Muscle layer of colon (tissue), 2 donors: ENCODE measurements around the gene EVX1.

ENCODE experiments used
- H3K27ac ChIP-seq: one replicate; pipeline ENCODE4 v1.7.0; 2013; ENCODE audit warnings: low read depth, mild to moderate bottlenecking, low read length, moderate library complexity
- H3K27me3 ChIP-seq, 2 donors: one replicate each; pipeline ENCODE4 v1.7.0; 2013; ENCODE audit warnings: low read length in 2 of 2, mild to moderate bottlenecking in 2 of 2; ENCODE audit not compliant: insufficient read depth in 2 of 2, control insufficient read depth in 1 of 2
- H3K36me3 ChIP-seq: one replicate; pipeline ENCODE4 v1.7.0; 2013; ENCODE audit warnings: mild to moderate bottlenecking, low read length; ENCODE audit not compliant: insufficient read depth
- H3K4me1 ChIP-seq: one replicate; pipeline ENCODE4 v1.7.0; 2013; ENCODE audit warnings: mild to moderate bottlenecking, low read length; ENCODE audit not compliant: insufficient read depth
- H3K4me3 ChIP-seq, 2 donors: one replicate each; pipeline ENCODE4 v1.7.0; 2013; ENCODE audit warnings: low read length in 2 of 2, low read depth in 1 of 2, mild to moderate bottlenecking in 1 of 2, moderate library complexity in 1 of 2
- H3K9ac ChIP-seq: one replicate; pipeline ENCODE4 v1.7.0; 2013; ENCODE audit warnings: low read length
- H3K9me3 ChIP-seq: one replicate; pipeline ENCODE4 v1.7.0; 2013; ENCODE audit warnings: mild to moderate bottlenecking, low read length
- donor health status: abdominal sarcoma.
- donor health status: Adenocarcinoma of cecum.

Gene EVX1

DNA sequence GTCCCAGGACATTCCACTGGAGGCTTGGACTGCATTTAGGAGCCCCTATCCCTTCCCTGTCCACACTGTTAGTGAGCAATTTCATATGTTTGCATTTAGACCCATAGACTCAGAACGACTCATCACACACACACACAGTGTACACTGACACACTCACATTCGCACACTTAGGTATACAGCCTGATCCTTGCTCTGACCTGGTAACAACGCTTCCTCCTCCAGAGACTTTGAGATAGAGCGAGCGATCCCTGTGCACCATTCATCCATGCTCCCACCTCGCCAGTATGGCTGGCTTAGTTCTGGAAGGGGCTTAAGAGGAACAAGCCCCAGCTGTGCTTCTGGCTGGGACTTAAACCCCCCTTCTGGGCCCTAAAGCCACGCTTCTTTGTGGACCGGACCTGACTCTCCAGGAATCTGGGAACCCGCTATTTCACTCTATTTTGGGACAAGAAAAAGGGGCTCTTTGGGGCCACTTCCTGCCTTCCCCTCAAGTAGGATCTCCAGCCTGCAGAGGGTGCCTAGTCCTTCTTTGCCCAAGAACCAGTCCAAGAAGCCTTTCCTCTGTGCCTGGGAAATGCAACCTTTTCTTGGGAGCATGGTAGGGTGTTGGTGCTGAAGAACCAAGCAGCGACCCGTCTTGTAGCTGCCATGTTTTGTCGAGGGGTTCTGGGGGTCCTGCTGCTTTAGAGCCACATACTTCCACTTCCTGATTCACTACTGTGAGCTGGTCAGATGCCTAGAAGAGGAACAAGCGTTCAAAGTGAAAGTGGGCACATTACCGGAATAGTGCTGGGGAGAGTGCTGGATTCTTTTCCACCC is 41.6 kb upstream of the EVX1 start:
- H3K27ac ChIP-seq = no peak overlapping the region
- H3K4me1 ChIP-seq = peaks cover 28% of the 10 kb centered on the region

DNA sequence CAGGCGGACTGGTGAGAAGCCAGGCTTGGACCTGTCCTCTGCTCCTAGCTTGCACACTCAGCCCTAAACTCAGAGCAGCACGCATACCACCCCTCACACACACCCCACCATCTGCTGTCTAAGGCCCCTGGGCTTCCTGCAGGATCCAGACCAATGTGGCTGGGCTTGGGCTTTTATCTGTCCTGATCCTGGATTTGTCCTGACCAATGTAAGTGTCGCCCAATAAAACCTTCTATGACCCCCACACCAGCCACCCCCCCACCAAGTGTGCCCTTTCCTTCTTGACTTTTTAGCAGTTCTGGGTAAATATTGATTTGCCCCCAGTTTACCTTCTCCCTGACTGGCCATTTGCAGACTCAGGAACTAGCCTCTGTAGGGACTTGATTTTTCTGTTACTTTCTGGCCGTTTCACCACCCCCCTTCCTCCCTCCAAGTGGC is 41.0 kb upstream of the EVX1 start:
- no peaks in the 10 kb centered on the region for H3K9me3 ChIP-seq
- H3K27ac ChIP-seq = no peak overlapping the region
- no peak overlapping the region for H3K9ac ChIP-seq
- H3K36me3 ChIP-seq = no peaks in the 10 kb centered on the region
- peak overlapping the region in 1 of 2 donors; percentile 63 for H3K4me3 ChIP-seq
- peaks cover 29% of the 10 kb centered on the region for H3K4me1 ChIP-seq
- H3K27me3 ChIP-seq = peaks cover 66 to 83% of the 10 kb centered on the region in 2 donors

More for the DNA sequence above, 41.6 kb upstream of the EVX1 start:
- Histone ChIP-seq H3K36me3 (no peaks in the 10 kb centered on the region), H3K9me3 (no peaks in the 10 kb centered on the region), H3K4me3 (peak overlapping the region; percentile 58 to 63), H3K27me3 (peaks cover 60 to 77% of the 10 kb centered on the region in 2 donors), H3K9ac (no peak overlapping the region)

DNA sequence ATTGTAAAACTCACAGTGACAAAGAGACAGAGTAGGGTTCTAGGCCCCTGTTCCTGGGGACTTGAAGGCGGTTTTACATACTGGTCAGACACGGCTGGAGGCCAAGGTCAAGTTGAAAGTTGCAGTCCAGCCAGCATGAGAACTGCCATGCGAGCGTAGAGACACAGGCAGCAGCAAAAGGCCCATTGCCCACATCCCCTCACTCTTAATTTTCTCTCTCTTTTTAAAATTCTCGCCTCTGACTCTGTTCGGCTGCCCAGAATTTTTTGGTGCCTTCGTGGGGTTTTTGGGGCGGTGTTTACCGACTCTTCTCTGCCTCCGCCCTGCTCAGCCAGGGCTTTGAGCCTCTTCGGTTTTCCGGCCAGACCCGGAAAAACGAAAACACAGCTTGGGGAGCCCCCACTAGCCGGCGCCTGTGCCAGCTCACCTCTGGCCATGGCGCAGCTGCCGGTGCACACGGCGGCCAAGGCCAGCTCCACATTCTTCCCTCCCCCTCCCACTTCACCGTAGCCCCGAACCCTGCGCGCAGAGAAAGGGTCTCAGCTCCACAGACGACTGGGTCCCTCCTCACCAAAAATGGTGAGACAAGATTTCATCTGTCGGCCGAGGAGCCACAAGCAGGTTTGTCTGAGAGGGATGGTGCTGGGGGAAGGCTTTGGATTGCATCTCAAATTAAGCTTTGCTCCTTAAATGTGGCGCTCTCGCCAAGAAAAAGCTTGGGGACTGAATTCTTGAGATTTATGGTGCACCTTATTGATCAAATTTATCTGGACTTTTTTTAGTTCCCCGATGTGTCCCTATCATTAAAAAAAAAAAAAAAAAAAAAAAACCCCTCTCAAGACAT is 40.4 kb upstream of the EVX1 start:
- Histone ChIP-seq H3K4me3 (no peak overlapping the region), H3K9ac (no peak overlapping the region), H3K27me3 (peaks cover 72 to 89% of the 10 kb centered on the region in 2 donors), H3K27ac (no peak overlapping the region), H3K4me1 (peaks cover 29% of the 10 kb centered on the region), H3K36me3 (no peaks in the 10 kb centered on the region), H3K9me3 (no peaks in the 10 kb centered on the region)

DNA sequence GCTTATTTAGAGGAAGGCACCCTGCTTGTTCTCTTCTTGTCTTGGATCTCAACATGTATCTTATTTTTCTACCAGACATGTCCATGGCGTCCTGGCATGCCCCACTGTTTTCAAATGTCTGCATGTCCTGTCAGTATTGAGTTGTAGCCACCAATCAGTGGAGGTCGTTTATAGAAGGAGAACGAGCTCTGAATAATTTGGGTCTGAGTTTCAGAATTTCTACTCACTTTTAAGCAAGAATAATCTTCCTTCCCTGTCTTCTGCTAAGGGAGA is 39.8 kb upstream of the EVX1 start:
- Histone ChIP-seq H3K4me1 (peaks cover 29% of the 10 kb centered on the region), H3K27me3 (peaks cover 76 to 91% of the 10 kb centered on the region in 2 donors), H3K4me3 (no peak overlapping the region), H3K36me3 (no peaks in the 10 kb centered on the region), H3K9ac (no peak overlapping the region), H3K27ac (no peak overlapping the region), H3K9me3 (no peaks in the 10 kb centered on the region)

DNA sequence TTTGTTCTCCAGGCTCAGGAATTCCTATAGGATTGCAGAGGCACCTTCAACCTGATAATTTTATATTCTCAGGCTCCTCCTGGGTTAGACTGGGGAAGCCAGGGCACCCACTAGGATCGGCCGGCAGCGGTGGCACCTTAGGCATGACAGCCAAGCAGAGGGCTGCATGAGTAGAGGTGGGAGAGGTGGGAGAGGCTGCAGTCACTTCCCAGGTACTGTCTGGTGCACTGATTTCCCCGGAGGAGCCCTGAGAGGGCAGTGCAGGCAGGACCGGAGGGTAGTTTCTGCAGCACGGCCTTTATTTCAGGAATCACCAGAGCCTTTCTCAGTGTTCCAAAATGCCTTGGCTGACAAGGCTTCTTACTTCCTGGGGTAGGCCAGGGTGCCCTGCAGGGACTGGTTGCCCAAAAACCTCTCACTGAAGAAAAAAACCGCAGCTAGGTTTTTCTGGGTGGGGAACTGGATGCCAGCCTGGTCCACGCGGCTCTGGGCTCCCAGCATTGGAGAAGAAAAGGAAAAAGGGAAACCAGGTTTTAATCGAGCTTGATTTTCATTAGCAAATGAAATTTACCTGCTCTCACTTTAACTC is 39.1 kb upstream of the EVX1 start:
- Histone ChIP-seq H3K4me3 (no peak overlapping the region), H3K36me3 (no peaks in the 10 kb centered on the region), H3K9me3 (no peaks in the 10 kb centered on the region), H3K27me3 (peaks cover 76 to 92% of the 10 kb centered on the region in 2 donors), H3K4me1 (peaks cover 29% of the 10 kb centered on the region), H3K9ac (no peak overlapping the region), H3K27ac (no peak overlapping the region)

DNA sequence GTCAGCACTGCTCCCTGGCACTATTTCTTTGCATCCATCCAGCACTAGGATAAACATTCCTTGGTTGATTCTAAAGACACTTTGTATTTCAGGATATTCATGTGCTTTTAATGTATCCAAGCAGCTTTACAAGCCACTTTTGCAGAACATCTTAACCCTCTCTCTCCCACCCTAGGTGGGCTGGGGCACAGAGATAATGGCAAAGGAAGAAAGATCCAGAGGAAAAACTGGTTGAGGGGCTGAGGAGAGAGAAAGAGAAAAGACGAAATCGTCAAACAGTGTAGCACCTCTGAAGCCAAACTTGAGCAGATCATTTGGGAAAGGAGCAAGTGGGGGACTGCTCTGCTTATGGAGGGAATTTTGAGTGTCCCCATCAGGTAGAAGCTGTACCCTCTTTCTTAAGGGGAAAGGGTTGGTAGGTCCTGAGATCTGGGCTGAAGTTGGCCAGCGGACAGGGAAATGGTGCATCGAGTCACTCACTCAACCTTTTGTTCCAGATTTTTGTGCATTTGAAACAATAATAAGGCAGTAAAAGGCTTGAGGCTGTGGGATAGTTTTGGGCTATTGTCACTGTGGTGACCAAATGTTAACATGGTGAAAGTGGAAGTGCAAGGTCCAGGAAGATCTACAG is 38.5 kb upstream of the EVX1 start:
- no peak overlapping the region for H3K9ac ChIP-seq

DNA sequence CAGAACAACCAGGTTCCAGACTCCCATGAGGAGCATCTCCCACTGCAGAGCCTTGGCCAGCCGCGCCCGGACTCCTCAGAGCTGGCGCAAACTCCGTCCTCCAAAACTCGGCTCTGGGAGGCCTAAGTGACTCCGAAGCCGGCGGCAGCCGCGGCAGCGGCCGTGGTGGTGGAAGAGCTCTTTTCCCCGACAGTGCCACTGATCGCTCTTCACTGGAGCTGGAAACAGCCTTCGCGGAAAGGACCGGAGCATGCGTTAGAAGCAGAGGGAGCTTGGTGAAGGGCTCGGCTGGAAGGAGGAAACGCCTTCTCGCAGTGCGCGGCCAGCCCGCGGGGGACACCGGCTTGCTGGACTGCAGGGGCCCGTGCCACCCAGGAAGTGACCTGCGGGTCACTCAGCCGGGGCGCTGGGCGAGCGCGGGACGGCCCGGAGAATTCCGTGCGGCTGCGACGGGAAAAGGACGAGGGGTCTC is 37.7 kb upstream of the EVX1 start:
- peaks cover 77 to 98% of the 10 kb centered on the region in 2 donors for H3K27me3 ChIP-seq
- H3K9ac ChIP-seq = no peak overlapping the region
- H3K9me3 ChIP-seq = no peaks in the 10 kb centered on the region
- H3K4me1 ChIP-seq = peaks cover 29% of the 10 kb centered on the region
- H3K27ac ChIP-seq = no peak overlapping the region
- no peaks in the 10 kb centered on the region for H3K36me3 ChIP-seq
- peak overlapping the region in 1 of 2 donors; percentile 4 for H3K4me3 ChIP-seq

More for the DNA sequence above, 38.5 kb upstream of the EVX1 start:
- no peak overlapping the region for H3K4me3 ChIP-seq
- no peaks in the 10 kb centered on the region for H3K36me3 ChIP-seq
- peaks cover 29% of the 10 kb centered on the region for H3K4me1 ChIP-seq
- no peak overlapping the region for H3K27ac ChIP-seq
- H3K27me3 ChIP-seq = peaks cover 74 to 91% of the 10 kb centered on the region in 2 donors
- no peaks in the 10 kb centered on the region for H3K9me3 ChIP-seq

DNA sequence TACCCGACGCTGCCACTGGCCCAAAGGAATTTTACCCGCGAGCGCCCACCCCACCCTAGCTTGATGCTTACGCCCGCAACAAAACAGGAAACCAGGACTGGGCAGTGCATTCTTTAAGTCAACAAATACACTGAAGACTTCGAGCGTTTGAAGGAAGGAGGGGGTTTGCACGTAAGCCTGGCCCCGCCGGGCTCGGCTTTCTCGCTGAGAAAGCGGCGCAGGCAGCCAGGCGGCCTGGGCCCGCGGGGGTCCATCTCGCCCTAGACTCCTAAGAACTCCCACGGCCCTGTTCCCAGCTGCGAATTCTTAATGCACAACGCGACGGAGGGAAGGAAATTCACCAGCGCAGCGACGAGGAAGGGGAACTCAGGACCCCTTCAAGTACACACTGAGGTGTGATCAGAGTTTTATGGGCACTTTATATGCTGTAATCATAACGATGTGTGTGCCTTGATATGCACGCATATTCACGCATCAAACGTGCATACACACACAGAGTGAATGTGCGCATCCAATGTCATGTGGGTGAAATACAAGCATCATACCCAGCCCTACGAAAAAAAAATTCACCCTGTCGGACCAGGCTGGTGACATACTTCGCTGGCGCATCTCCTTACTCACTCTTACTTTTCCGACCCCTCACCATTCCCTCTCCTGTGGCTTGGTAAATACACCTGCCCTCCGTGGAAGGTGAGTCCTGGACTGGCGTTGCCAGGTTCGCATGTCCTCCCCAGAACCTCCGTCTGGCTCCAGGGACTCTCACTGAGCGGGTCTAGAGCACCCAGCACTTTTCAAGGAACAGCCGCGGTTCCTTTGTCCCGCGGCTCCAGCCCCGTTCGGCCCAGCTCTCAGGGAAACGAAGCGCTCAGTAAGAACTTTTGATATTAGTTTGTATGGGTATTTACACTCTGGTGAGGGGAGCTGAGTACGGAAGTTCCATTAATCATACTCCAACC is 37.0 kb upstream of the EVX1 start:
- Histone ChIP-seq H3K27ac (no peak overlapping the region), H3K36me3 (no peaks in the 10 kb centered on the region), H3K27me3 (peaks cover 81 to 96% of the 10 kb centered on the region in 2 donors), H3K4me3 (peak overlapping the region; percentile 4 to 30), H3K4me1 (peaks cover 30% of the 10 kb centered on the region), H3K9ac (no peak overlapping the region), H3K9me3 (no peaks in the 10 kb centered on the region)

DNA sequence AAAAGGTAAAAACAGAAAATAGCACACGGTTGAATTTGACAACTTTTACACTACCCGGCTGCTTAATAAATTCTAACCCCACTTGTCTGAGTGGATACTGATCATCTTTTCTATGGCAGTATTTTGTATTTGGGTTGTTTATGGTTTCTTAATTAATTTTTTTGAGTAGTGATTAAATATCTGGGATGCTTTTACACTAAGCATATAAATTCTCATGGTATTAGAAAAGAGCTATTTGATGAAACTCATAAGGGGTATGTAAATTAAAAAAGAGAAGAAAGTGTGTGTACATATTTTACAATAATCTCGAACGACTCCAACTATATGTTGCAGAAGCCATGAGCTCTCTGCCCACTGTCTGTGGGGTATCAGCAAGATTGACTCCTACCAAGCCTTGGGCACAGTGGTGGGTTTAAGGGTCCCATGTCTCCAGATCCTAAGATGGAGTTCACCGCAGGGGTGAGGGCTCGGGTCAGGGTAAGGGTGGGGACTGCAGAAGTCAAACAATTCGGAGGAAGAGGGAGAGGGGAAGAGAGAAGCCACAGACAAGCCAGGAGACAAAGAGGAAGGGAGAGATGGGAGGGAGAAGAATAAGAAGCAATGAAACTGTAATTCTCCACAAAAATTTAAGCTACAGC is 35.1 kb upstream of the EVX1 start:
- H3K27me3 ChIP-seq = peaks cover 82 to 96% of the 10 kb centered on the region in 2 donors
- no peak overlapping the region for H3K9ac ChIP-seq
- H3K27ac ChIP-seq = no peak overlapping the region
- H3K9me3 ChIP-seq = no peaks in the 10 kb centered on the region
- H3K36me3 ChIP-seq = no peaks in the 10 kb centered on the region
- peaks cover 22% of the 10 kb centered on the region for H3K4me1 ChIP-seq
- no peak overlapping the region for H3K4me3 ChIP-seq

DNA sequence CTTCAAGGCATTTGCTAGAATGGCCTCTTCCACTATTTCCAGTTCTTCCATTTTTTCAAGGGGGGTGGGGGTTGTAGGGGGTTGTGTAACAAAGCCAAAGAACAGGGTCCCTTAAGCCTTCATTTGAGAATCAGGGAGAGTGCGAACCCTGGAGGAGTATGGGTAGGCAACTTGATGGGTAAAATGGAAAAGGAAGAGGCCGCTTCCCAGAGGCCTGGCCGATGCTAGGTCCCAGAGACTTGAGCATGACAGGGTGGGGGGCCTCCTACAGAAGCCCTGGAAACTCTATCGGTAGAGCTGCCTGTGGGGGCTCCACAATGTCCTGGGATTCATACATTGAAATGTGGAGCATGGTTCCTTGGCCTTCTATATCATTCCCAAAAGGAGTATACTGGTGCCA is 33.6 kb upstream of the EVX1 start:
- Histone ChIP-seq H3K4me3 (no peak overlapping the region), H3K9ac (no peak overlapping the region), H3K4me1 (peaks cover 32% of the 10 kb centered on the region), H3K27me3 (peaks cover 79 to 96% of the 10 kb centered on the region in 2 donors), H3K36me3 (no peaks in the 10 kb centered on the region), H3K27ac (no peak overlapping the region), H3K9me3 (no peaks in the 10 kb centered on the region)
